ENCODE measurements around the gene MAML2.

The MAML2 gene

DNA sequence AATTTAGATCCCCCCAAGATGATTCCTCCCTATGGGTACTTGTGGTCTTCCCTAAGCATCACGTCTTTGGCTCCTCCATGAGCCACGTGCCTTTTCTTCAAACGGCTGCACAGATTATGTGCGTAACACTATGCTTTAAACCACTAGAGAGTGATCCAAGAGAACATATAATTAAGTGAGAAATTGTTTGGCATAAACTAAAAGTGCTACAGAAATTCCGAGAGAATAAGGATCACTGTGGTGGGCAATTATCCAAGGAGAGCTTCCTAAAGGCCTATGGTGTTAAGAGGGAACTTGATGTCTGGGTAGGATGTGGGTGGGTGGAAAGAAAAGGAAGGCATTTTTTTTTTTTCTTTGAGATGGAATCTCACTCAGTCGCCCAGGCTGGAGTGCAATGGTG lies 110.9 kb downstream of the MAML2 start:
- DNase-seq, result no peak

- DNase-seq, result no peak
Observed at GRCh38 chr11:96230686-96231085, 112.3 kb downstream of the MAML2 start.

GRCh38 chr11:96229354-96229977 lies 113.5 kb downstream of the MAML2 start:
- no peak for DNase-seq

- DNase-seq, result no peak
Observed at GRCh38 chr11:96228910-96229309, 114.1 kb downstream of the MAML2 start.

DNA sequence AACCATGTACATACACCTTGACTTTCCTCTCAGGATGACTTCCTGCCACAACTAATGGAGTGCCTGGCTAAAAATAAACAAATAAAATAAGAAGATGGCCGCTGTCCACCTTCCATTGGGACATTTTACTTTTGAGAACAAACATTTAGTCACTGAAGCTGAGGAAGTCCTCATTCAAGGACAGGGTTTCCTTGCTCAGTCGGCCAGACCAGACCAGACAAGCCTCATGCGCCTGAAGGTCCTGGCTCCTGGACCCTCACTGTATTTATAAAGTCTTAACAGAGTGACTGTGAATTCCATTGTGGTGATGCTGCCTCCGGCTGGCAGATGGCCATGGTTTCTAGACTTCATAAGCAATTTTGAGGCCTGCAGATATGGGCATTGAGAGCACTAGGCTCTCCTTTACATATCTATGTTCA lies 114.5 kb downstream of the MAML2 start:
- DNase-seq, result no peak

DNA sequence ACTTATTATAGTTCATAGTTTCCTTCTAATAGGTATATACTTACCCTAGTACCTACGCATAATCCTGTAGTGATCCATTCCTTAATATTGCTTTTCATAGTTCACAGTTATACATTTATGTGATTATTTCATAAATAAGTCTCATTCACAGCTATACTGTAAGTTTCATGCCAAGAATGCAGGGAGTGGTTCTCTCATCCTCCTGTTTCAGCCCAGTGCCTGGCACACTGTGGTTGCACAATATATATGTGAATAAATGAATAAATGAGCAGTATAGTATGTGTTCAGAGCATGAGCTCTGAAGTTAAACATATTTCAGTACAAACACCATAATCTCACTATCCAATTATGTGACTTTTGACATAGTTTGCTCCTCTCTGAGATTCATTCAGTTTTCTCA lies 115.8 kb downstream of the MAML2 start:
- DNase-seq, result no peak

DNA sequence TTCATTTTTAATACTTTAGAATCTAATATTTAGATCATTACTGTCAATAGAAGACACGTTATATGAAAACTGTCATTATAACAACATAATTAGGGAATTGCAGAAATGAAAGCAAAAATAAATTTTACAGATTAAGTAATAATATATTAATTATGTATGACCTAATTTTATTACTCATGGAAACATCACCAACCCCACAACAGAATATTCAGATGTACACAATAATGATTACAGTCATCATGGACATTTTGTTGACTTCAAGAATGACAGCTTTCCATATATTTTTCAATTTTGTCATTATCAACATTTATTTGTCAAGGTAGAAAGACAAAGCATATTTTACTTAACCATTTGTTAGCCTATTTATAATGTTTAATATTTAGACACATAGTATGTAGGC lies 119.9 kb downstream of the MAML2 start:
- DNase-seq, result no peak

DNA sequence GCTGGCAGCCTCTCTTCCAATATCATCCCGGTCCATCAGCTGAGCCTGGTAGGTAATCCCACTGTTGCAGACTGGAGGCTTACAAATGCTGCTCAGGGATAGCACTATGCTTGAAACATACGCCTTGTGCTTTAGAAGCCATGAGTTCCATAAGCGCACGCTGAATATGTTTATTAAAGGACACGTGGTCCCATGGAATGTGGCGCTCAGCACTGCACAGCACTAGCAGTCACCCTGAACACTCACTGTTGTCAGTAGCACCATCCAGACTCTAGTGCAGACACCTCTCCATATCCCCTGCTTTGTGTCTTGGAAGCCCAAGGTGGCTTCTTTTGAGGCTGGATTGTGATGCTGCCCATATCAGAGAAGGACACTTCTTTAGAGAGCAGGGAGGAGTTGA lies 120.9 kb downstream of the MAML2 start:
- DNase-seq, result no peak

- no peak for DNase-seq
Observed at GRCh38 chr11:96221244-96222070, 121.5 kb downstream of the MAML2 start.

DNA sequence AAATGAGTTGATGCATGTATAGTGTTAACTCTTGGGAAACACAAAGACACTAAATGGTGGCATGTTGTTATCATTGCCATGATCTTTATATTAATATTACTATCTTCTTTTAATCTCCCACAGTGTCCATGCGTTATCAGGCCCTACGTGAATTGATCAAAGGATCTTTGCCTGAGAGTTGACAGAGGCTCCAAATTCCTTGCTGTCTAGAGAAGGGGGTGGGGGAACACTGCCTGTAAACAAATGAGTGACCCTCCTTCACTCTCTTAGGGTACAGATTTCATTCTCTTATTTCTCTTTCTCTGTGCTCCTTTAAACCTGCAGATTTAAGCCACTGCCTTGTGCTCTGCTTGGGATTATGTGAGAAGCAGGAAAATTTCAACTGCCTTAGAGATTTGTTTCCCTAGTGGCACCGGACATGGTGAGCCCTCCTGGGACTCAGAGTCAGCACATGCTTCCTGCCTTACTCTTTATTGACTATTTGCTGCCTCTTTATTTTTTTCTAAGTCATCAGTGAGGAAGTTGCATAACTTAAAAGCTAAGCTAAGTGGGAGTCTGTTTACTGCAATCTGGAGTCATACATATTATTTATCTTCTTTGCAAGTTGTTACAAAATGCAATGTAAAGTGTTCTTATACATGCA lies 122.9 kb downstream of the MAML2 start:
- no peak for DNase-seq

DNA sequence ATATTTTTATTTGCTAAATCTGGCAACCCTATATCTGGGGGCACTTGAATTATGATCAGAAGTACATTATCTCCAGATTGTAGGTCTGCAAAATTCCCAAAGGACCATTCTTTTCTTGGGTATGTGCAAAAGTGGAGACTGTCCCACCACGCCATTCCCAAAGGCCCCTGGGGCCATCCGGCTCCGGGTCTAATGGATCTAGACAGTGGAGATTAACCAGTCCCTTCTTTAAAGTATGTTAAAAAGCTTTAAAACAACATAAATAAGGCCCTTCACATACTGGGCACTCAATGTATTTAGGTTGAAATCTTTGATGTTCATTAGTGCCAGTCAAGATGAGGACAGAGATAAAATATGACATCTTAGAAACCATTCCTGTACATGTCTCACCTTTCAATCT lies 124.1 kb downstream of the MAML2 start:
- no peak for DNase-seq

- DNase-seq, result no peak
Observed at GRCh38 chr11:96218006-96218405, 125.0 kb downstream of the MAML2 start.

DNA sequence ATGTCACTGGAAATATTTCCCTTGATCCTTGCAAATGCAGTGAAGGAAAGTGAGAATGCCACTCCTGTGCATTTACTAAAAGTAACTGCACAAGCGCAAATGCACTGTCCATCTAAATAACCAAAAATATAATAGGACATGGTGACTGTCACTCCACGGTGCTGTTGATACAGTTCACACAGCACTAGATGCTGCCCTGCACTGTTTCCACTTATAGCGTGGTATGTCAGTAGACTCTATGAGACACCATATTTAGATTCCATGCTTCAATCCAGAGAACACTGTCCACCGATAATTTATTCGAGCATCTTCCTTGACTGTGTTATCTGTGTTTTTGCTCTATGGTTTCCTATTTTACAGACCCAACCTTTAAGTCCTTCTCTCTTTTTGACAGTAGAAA lies 125.8 kb downstream of the MAML2 start:
- no peak for DNase-seq

- no peak for DNase-seq
Observed at GRCh38 chr11:96215826-96216225, 127.2 kb downstream of the MAML2 start.

- DNase-seq, result no peak
Observed at GRCh38 chr11:96215110-96215782, 127.7 kb downstream of the MAML2 start.

- DNase-seq, result no peak
Observed at GRCh38 chr11:96214777-96215109, 128.3 kb downstream of the MAML2 start.

GRCh38 chr11:96213500-96213899 lies 129.5 kb downstream of the MAML2 start:
- DNase-seq, result no peak

GRCh38 chr11:96211436-96211835 lies 131.6 kb downstream of the MAML2 start:
- DNase-seq, result peak; percentile 48

- DNase-seq, result no peak
Observed at GRCh38 chr11:96207459-96208449, 135.2 kb downstream of the MAML2 start.

DNA sequence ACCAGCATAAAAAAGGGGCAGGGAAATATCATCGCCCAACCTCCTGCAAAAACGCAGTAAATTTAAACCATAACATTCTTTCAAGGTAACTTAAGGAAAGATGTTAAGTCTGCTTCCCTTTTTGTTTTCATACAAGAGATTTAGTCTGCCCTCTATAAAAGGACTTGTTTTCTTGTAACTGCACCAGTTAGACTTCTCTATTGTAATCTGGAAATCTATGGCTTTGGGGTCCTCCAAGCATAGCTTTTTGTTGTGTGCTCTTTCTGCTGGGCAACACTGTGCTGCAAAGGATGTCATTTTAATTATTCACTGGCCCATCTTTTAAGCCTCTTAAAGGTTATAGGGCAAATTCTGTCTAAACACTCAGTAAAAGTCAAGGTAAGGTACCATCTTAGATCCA lies 136.0 kb downstream of the MAML2 start:
- DNase-seq, result no peak

DNA sequence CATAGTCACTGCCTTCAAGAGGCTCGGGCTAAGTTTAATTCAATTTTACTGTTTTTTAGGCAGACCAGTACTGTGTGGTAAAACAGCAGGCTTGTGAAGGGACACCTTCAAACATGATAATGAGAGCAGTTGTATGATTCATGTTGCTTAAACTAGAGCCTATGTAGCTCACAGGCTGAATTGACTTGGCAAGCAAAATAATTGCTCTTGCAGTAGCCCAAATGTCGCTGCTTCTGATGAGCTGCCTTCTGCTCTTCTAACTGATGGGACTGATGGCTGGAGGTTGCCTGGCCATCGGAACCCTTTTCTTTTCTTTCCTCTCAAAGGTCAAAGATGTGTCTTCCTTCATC lies 137.6 kb downstream of the MAML2 start:
- peak; percentile 22 for DNase-seq

DNA sequence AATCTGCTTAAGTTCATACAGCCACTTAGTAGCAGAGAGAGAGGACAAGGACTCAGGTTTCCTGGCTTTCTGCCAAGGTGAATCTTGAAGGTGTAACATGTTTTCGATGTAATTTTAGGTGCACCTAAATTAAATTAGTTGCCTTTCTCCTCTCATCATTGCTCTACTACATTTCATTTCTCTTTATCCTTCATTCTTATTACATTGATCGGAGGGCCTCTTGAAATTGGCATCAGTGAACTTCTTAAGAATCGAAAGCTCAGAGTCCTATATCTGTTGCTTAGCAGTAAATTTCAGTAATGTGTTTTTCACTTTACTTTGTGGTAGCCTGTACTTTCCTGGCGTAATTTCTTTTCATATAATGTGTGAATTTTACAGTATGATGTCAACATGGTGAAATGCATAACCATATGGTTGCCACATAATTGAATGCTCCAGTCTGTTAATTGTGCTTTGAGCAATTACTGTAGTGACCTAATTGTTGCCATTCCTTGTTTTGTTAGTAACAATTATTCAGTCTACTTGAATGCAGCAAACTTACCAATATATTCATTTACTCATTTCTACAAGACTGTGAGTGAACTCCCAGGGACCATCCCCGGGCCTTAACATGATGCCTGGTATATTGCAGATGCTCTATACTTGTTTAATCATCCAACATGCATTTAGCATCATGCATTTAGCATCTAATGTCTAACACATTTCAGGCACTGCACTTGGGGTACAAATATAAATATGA lies 138.1 kb downstream of the MAML2 start:
- peak; percentile 45 for DNase-seq
